Gastroesophageal sphincter (tissue), 4 donors: ENCODE results near the gene FNIP2. TPM values are rescaled to one million over a fixed set of nuclear protein-coding genes. Genes with fewer than 3 reads are reported as not detected.

Source experiments
- ATAC-seq: fragments of 150-250 bp; one replicate; pipeline ENCODE4 v1.9.1; 2016; ENCODE audit warnings: mild to moderate bottlenecking, moderate library complexity
- H3K27ac ChIP-seq, 4 donors: fragments of 200-600 bp; sonication (generic) in 3 of 4; 1 replicate in 3 of 4; 2 replicates in 1 of 4; pipeline ENCODE4 v1.5.1; 2016 to 2019
- H3K27me3 ChIP-seq: fragments of 200-600 bp; sonication (generic); one replicate; pipeline ENCODE4 v1.5.1; 2019
- H3K36me3 ChIP-seq, 2 donors: fragments of 200-600 bp; sonication (generic); one replicate each; pipeline ENCODE4 v1.5.1; 2019; ENCODE audit warnings: control low read depth in 1 of 2
- H3K4me1 ChIP-seq, 3 donors: fragments of 200-600 bp; sonication (generic); 1 replicate in 2 of 3; 2 replicates in 1 of 3; pipeline ENCODE4 v1.5.1; 2016 to 2019; ENCODE audit warnings: control low read depth in 2 of 3
- H3K4me3 ChIP-seq, 2 donors: fragments of 200-600 bp; sonication (generic); one replicate each; pipeline ENCODE4 v1.5.1; 2019; ENCODE audit warnings: mild to moderate bottlenecking in 1 of 2, moderate library complexity in 1 of 2
- H3K9me3 ChIP-seq, 3 donors: fragments of 200-600 bp; sonication (generic); one replicate each; pipeline ENCODE4 v1.5.1; 2017 to 2019; ENCODE audit warnings: control low read depth in 2 of 3
- EP300 ChIP-seq: sonication (generic); formaldehyde crosslinking; IDR thresholded peaks from one replicate; pipeline ENCODE4 v1.6.1; 2017; ENCODE audit warnings: antibody characterized with exemption, mild to moderate bottlenecking
- POLR2A ChIP-seq, 2 donors: fragments of 450-650 bp; IDR thresholded peaks; one replicate each; pipeline ENCODE4 v1.6.1; 2017; ENCODE audit warnings: antibody characterized with exemption in 2 of 2, mild to moderate bottlenecking in 2 of 2, moderate library complexity in 1 of 2
- POLR2AphosphoS5 ChIP-seq: sonication (generic); formaldehyde crosslinking; IDR thresholded peaks from one replicate; pipeline ENCODE4 v1.6.1; 2017; ENCODE audit warnings: antibody characterized with exemption
- WGBS, 2 donors: methylation state at CpG; one replicate each; pipeline ENCODE4 v1.1.5; 2018; ENCODE audit warnings: low coverage in 1 of 2; 5-methylcytosine and 5-hydroxymethylcytosine counted together
- total RNA-seq, 4 donors: library from RNA; depleted of rRNA; stranded (reverse); fragments of >200 nt; gene quantifications; one replicate each; pipeline ENCODE4 v1.1.0, GENCODE V29; 2016
- TF ChIP-seq, protein P1 (sequence below), 4 experiments: fragments of 200-600 bp in 2 of 4; fragments of 450-650 bp in 2 of 4; sonication (generic) in 1 of 4; IDR thresholded peaks; one replicate each; pipeline ENCODE4 v1.5.1; 2017 to 2019; ENCODE audit warnings: antibody characterized with exemption in 4 of 4, mild to moderate bottlenecking in 2 of 4, moderate library complexity in 2 of 4

The FNIP2 gene
- total RNA-seq, 4 donors from 2014 or later = 53.0 to 135 (median 70.5) TPM

DNA sequence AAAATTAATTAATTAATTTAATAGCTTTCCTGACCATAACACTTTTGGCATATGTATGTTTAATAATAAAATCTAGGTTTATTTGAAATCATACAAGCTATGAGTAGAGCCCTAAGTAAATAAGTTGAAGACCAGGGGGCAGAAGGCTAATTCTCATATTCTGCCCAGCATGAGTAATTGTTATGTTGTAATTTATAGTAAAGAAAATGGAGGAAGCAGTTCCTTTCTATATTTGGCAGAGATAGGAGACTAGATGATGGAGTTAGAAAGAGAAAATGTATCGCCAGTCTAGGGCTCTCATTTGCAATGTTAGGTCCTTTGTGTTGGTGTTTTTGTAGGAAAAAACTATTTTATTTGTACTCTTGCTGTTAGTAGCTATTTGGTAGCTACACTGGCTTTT, 89.1 kb downstream of the FNIP2 start:
- Histone ChIP-seq H3K27ac (no peak overlapping the region), H3K4me1 (peaks cover 0 to 7% (median 3%) of the 10 kb centered on the region in 3 donors), H3K27me3 (no peaks in the 10 kb centered on the region), H3K36me3 (peaks cover 8 to 69% of the 10 kb centered on the region in 2 donors), H3K9me3 (no peaks in the 10 kb centered on the region), H3K4me3 (no peak overlapping the region)
- TF ChIP-seq POLR2AphosphoS5 = no peak
- no peak for TF ChIP-seq POLR2A (IDR thresholded peaks at IDR 0.05)
- TF ChIP-seq, protein P1, sequence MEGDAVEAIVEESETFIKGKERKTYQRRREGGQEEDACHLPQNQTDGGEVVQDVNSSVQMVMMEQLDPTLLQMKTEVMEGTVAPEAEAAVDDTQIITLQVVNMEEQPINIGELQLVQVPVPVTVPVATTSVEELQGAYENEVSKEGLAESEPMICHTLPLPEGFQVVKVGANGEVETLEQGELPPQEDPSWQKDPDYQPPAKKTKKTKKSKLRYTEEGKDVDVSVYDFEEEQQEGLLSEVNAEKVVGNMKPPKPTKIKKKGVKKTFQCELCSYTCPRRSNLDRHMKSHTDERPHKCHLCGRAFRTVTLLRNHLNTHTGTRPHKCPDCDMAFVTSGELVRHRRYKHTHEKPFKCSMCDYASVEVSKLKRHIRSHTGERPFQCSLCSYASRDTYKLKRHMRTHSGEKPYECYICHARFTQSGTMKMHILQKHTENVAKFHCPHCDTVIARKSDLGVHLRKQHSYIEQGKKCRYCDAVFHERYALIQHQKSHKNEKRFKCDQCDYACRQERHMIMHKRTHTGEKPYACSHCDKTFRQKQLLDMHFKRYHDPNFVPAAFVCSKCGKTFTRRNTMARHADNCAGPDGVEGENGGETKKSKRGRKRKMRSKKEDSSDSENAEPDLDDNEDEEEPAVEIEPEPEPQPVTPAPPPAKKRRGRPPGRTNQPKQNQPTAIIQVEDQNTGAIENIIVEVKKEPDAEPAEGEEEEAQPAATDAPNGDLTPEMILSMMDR (IDR thresholded peaks at IDR 0.05) = no peak
- no peak for TF ChIP-seq EP300
- ATAC-seq = no peak
- 100% methylated on average over 1 of the region's 1 CpG for WGBS, 2 donors

DNA sequence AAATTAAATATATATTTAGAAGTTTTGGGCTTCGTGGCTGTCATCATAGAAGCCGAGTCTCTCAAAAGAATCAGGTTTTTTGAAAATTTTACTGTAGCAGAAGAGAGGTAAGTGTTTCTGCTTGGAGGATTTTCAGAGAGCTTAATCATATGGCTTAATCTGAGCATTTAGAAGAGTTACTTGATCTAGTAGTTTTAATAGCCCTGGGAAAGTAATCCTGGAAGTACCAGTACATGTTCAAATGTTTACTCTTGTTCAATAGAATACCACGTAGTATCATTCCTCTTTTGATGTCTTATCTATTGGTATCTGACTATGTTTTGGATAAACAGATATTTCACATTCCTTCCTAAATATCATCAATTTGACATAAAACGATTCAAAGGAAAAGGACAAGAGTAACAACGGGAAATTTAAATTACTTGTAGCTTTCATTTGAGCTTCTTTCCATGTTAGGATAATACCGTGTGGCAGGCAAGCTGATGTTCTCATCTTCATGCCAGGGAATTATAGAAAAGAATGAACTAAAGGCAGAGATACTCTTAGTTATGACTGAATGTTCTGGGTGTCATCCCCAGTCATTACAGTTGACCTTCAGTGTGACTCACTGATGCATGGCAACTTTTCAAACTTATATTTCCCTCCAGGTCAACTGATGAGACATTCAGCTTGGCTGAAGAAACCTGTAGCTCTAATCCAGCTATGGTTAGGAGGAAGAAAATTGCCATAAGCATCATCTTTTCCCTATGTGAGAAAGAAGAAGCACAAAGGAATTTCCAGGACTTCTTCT, 89.8 kb downstream of the FNIP2 start:
- Histone ChIP-seq H3K27ac (no peak overlapping the region), H3K4me1 (peaks cover 0 to 7% (median 3%) of the 10 kb centered on the region in 3 donors), H3K9me3 (no peaks in the 10 kb centered on the region), H3K27me3 (no peaks in the 10 kb centered on the region), H3K4me3 (no peak overlapping the region), H3K36me3 (peaks cover 8 to 75% of the 10 kb centered on the region in 2 donors)
- TF ChIP-seq, protein P1 (IDR thresholded peaks at IDR 0.05) = no peak
- TF ChIP-seq EP300 = no peak
- TF ChIP-seq POLR2A (IDR thresholded peaks at IDR 0.05) = no peak
- TF ChIP-seq POLR2AphosphoS5 = no peak
- ATAC-seq = no peak
- WGBS, 2 donors = 84 to 85% methylated on average over 6 of the region's 6 CpGs

DNA sequence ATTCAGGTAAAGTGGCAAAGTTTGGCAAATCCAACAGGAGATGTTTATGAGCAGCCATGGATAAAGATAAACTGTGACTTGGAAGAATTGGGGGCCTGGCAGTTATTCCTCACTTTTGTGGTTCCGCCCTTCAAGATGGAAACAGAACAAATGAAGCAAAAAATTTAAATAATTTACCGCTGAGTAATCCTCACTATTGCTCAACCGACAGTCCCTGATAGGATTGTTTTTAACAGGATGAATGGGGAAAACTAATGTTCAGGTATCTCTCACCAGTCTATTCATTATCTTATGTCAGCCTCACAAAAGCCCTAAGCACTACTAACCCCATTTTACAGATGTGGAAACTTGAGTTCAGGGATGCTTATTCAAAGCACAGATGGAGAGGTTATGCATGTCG, 90.8 kb downstream of the FNIP2 start:
- WGBS, 2 donors = 96 to 97% methylated on average over 4 of the region's 4 CpGs
- Histone ChIP-seq H3K36me3 (peaks cover 8 to 76% of the 10 kb centered on the region in 2 donors), H3K4me3 (no peak overlapping the region), H3K9me3 (no peaks in the 10 kb centered on the region), H3K4me1 (peaks cover 0 to 7% (median 3%) of the 10 kb centered on the region in 3 donors), H3K27me3 (no peaks in the 10 kb centered on the region), H3K27ac (no peak overlapping the region)
- no peak for ATAC-seq
- TF ChIP-seq, protein P1 (IDR thresholded peaks at IDR 0.05) = no peak
- TF ChIP-seq POLR2A (IDR thresholded peaks at IDR 0.05) (no peak), EP300 (no peak), POLR2AphosphoS5 (no peak)

DNA sequence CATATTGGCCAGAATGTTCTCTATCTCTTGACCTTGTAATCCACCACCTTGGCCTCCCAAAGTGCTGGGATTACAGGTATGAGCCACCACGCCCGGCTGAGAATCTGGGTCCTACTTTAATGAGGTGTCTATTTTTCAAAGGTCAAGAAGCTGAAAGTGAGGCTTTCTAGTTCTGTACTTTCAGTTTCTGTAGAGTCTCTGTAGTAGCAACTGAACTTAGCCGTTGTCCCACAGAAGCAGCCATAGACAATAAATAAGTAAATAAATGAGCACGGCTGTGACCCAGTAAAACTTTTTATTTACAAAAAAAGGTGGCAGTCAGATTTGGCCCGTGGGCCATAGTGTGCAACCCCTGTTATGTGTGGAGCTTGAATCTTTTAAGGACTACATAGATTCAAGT, 92.0 kb downstream of the FNIP2 start:
- Histone ChIP-seq H3K27ac (no peak overlapping the region), H3K4me1 (peaks cover 0 to 7% (median 3%) of the 10 kb centered on the region in 3 donors), H3K9me3 (no peaks in the 10 kb centered on the region), H3K36me3 (peaks cover 8 to 68% of the 10 kb centered on the region in 2 donors), H3K4me3 (no peak overlapping the region), H3K27me3 (no peaks in the 10 kb centered on the region)
- WGBS, 2 donors = 86 to 94% methylated on average over 3 to 5 of the region's 5 CpGs
- TF ChIP-seq POLR2AphosphoS5 (no peak), POLR2A (IDR thresholded peaks at IDR 0.05) (no peak), EP300 (no peak)
- TF ChIP-seq, protein P1 (IDR thresholded peaks at IDR 0.05) = no peak
- ATAC-seq = no peak

DNA sequence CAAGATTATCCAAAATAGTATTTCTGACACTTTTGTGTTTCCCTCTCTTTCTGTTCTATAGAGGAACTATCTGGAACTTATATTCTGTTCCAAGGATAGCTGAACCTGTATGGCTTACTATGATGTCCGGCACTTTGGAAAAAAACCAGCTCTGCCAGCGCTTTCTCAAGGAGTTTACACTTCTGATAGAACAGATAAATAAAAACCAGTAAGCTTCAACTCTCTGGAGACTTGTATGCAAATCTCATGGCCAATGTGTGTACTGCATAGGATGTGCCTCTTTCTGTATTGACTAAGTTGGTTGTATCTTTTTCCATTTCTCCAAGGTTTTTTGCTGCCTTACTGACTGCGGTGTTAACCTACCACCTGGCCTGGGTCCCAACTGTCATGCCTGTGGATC, 92.5 kb downstream of the FNIP2 start:
- TF ChIP-seq EP300 = no peak
- no peak for TF ChIP-seq POLR2A (IDR thresholded peaks at IDR 0.05)
- TF ChIP-seq POLR2AphosphoS5 = no peak
- TF ChIP-seq, protein P1 (IDR thresholded peaks at IDR 0.05) = no peak
- no peak for ATAC-seq
- Histone ChIP-seq H3K27ac (no peak overlapping the region), H3K36me3 (peaks cover 8 to 68% of the 10 kb centered on the region in 2 donors), H3K9me3 (no peaks in the 10 kb centered on the region), H3K27me3 (no peaks in the 10 kb centered on the region), H3K4me1 (peaks cover 0 to 7% (median 3%) of the 10 kb centered on the region in 3 donors), H3K4me3 (no peak overlapping the region)
- WGBS, 2 donors = 94 to 98% methylated on average over 3 of the region's 3 CpGs
